DOHH2 (cell line): ENCODE measurements around the gene APC.

Source experiments
- EZH2phosphoT487 ChIP-seq: fragments of 200-600 bp; sonication (generic); IDR thresholded peaks from 2 replicates; pipeline ENCODE4 v1.6.1; 2017; ENCODE audit warnings: borderline replicate concordance, mild to moderate bottlenecking, antibody characterized with exemption, low read length, moderate library complexity, mixed read lengths
- TF ChIP-seq, protein P1 (sequence below): fragments of 200-600 bp; sonication (generic); IDR thresholded peaks from one replicate; pipeline ENCODE4 v1.5.1; 2014; ENCODE audit warnings: antibody characterized with exemption, mild to moderate bottlenecking, low read depth, low read length; ENCODE audit not compliant: poor library complexity, severe bottlenecking

DNA sequence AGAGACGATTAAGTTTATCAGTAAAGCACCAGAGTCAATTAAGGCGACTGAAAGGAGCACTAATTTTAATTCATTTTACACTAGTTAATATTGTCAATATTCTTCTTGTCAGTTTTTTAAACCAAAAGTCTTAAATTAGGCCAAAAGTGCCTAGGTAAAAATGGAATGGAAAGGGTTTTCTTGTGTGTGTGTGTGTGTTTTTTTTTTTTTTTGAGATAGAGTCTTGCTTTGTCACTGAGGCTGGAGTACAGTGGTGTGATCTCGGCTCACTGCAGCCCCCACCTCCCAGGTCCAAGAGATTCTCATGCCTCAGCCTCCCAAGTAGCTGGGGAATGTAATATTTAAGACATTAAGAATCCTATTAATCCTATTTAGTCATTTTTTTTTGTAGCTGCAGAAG lies 3.1 kb upstream of the APC start:
- TF ChIP-seq, protein P1, sequence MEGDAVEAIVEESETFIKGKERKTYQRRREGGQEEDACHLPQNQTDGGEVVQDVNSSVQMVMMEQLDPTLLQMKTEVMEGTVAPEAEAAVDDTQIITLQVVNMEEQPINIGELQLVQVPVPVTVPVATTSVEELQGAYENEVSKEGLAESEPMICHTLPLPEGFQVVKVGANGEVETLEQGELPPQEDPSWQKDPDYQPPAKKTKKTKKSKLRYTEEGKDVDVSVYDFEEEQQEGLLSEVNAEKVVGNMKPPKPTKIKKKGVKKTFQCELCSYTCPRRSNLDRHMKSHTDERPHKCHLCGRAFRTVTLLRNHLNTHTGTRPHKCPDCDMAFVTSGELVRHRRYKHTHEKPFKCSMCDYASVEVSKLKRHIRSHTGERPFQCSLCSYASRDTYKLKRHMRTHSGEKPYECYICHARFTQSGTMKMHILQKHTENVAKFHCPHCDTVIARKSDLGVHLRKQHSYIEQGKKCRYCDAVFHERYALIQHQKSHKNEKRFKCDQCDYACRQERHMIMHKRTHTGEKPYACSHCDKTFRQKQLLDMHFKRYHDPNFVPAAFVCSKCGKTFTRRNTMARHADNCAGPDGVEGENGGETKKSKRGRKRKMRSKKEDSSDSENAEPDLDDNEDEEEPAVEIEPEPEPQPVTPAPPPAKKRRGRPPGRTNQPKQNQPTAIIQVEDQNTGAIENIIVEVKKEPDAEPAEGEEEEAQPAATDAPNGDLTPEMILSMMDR = no peak
- no peak for TF ChIP-seq EZH2phosphoT487
